LNCAP (cell line): ENCODE measurements around the gene ACTL7A.

Source experiments
- TF ChIP-seq, protein P1 (sequence below): fragments of 450-650 bp; IDR thresholded peaks from 2 replicates; pipeline ENCODE4 v1.5.1; 2017; ENCODE audit warnings: mild to moderate bottlenecking

Gene ACTL7A

DNA sequence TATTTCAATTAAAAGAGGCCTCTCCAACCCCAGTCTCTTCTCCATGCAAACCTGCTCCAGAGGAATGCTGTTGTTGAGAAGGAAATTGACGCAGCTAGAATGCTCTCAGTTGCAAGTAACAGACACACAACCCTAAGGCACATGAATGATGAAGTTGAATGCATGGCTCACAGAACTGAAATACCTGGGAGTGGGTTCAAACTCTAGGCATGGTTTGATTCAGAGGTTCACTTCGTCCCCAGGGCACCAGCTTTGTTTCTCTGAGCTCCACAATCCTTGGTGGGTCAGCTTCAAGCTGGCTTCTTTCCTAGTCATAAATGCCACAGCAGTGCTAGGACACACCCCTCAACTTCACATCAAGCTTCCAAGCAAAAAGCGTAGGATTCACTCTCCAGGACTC lies 10.9 kb upstream of the ACTL7A start:
- TF ChIP-seq, protein P1, sequence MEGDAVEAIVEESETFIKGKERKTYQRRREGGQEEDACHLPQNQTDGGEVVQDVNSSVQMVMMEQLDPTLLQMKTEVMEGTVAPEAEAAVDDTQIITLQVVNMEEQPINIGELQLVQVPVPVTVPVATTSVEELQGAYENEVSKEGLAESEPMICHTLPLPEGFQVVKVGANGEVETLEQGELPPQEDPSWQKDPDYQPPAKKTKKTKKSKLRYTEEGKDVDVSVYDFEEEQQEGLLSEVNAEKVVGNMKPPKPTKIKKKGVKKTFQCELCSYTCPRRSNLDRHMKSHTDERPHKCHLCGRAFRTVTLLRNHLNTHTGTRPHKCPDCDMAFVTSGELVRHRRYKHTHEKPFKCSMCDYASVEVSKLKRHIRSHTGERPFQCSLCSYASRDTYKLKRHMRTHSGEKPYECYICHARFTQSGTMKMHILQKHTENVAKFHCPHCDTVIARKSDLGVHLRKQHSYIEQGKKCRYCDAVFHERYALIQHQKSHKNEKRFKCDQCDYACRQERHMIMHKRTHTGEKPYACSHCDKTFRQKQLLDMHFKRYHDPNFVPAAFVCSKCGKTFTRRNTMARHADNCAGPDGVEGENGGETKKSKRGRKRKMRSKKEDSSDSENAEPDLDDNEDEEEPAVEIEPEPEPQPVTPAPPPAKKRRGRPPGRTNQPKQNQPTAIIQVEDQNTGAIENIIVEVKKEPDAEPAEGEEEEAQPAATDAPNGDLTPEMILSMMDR, result no peak

DNA sequence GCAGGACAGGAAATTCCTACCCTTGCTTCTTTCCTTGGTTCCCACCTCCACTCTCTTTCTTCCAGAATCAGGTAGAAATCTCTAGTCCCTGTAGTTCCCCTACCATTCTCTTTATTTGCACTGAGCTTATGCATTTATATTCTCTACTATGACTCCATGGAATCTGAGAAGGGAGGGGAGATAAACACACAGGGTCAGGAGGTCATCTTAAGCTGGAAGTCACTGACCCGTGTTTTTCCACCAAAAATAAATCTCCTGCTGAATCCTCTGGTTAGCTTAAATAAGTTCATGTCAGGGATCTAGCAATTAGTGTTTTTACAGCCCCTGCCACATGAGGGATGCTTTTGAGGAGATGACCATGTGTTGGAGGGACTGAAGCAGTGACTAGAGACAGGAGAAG lies 10.0 kb upstream of the ACTL7A start:
- TF ChIP-seq, protein P1, result no peak

DNA sequence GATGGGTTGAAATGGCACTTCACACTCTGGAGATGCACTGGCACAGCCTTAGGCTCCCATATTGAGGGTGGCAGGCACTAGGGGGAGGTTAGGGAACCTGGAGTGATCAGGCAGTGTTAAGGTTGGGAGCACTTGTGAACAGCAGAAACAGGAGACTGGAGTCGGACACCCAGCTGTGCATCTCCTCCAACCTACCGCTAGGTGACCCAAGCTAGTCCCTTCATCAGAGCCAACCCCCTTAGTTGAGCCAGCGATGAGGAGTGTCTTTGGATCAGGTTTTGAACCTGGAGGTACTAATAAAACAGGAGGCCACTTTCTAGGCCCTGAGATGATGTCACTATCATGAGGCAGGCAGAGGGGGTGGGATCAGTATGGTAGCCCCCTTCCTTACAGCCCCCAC lies 8.0 kb upstream of the ACTL7A start:
- TF ChIP-seq, protein P1, result no peak

DNA sequence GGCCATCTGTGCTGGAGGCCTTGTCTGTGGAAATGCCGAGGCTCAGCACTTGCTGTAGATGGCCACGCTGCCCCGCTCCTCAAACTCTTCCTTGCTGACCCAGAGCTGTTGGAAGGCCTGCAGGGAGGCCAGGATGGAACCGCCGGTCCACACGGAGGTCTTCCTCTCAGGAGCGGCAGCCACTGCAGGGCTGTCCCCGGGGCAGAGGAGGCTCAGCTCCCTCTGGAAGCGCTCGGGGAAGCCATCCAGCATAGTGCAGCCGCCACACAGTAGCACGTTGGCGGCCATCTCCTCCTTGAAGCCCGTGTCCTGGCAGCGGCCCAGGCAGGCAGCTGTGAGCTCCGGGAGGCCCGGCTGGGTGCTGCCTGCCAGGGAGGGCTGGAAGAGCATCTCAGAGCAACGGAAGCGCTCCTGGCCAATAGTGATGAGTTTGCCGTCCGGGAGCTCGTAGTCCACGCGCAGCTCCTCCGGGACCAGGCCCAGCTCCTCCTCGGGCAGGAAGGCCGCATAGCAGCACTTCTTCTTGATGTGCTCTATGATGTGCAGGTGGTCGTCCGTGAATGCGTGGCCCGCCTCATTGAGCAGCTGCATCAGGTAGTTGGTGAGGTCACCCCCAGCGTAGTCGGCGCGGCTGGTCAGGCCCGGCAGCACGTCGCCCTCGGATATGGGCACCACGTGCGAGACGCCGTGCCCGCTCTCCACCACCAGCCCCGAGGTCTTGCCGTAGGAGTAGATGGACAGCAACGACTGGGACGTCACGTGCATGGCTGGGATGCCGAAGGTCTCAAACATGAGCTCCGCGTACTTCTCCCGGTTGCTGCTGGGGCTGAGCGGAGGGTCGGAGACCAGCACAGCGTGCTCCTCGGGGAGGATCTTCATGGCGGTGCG lies 7.2 kb upstream of the ACTL7A start:
- TF ChIP-seq, protein P1, result no peak

DNA sequence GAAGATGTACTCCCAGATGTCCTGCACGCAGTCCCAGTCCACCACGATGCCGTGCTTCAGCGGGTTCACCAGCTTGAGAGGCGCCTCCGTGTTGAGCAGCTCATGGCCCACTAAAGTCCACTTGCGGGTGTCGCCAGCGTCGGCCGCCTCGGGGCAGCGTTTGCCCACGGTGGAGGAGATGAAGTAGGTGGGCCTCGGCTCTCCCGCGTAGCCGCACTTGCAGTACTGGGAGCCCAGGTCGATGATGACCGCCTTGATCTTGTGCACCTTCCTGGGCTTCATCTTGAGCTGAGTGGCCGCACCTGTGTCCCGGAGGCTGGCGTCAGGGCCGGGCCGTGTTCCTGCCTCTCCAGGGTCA lies 6.6 kb upstream of the ACTL7A start:
- TF ChIP-seq, protein P1, result no peak

DNA sequence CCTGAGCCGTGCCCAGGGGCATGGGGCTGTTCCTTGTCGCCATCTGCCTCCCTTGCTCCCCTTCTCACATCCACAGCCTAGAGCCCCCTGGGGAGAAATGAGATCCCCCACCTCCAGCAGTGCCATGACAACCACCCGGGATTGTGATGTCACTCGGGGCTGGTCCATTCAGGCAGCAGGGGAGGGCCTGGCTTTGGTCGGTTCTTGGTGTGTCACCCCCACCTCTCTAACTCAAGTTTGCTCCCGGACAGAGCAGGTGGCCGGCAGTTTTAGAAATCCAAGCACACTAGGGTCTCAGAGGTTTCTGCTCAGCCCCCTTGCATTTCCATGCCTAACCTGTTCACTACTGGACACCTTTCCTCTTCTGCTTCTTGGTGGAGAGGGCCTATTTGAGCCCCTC lies 6.2 kb upstream of the ACTL7A start, which contains the start of gene ACTL7B:
Gene ACTL7B, minus strand, starts transcription at position 99 of the 400 bp plus-strand sequence. Its CDS starts 56 bp downstream, at position 43.
- TF ChIP-seq, protein P1, result no peak

DNA sequence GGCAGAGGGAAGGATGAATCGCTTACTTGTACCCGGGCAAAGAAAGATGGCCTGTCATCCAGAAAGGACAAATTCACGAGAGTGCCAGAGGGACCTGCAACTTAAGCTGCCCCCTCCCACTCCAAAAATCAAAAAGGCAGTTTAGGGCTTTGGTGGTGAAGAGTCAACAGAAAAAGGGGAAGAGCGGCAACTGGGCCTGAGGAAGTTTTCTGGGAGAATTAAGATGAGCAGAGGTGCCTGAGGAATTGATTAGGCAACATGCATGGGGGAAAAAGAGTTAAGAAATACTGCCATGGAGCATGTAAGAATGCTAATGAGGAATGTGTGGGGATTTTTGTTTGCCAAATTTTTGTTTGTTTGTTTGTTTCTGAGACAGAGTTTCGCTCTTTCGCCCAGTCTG lies 4.5 kb upstream of the ACTL7A start:
- TF ChIP-seq, protein P1, result no peak
